Common myeloid progenitor, CD34-positive (primary cell): ENCODE data around the gene PPP1R17.
A peak's percentile ranks its signal among the peaks of the same experiment; 100 is the strongest.

Experiments
- CTCF ChIA-PET: fragments of 350-600 bp; sonication (Branson Sonifier 250); formaldehyde crosslinking; loops from one replicate; lab custom pipeline; 2021; ENCODE audit warnings: antibody characterized with exemption; lab: Charles Lee
- POLR2A ChIA-PET: fragments of 350-600 bp; sonication (Branson Sonifier 250); formaldehyde crosslinking; loops from one replicate; lab custom pipeline; 2021; ENCODE audit warnings: antibody characterized with exemption; lab: Charles Lee
- DNase-seq, 3 donors: peaks; one replicate each; pipeline versions ENCODE4 v3.0.0 to v3.0.0-alpha.2; 2013
- H3K27ac ChIP-seq, 2 experiments: 1 replicate in 1 of 2; 2 replicates in 1 of 2; pipeline ENCODE4 v1.7.0; 2013; ENCODE audit warnings: inconsistent platforms in 2 of 2, low read length in 2 of 2, mild to moderate bottlenecking in 2 of 2, low read depth in 1 of 2, moderate library complexity in 1 of 2; ENCODE audit not compliant: severe bottlenecking in 2 of 2, insufficient read depth in 1 of 2, poor library complexity in 1 of 2
- H3K27me3 ChIP-seq, 5 experiments: replicated peaks in 2 of 5; 1 replicate in 3 of 5; 2 replicates in 2 of 5; pipeline versions ENCODE4 v1.6.1 to v1.7.0; 2013; ENCODE audit warnings: low read length in 4 of 5, mild to moderate bottlenecking in 2 of 5, moderate library complexity in 2 of 5, inconsistent platforms in 1 of 5; ENCODE audit not compliant: insufficient read depth in 5 of 5, control insufficient read depth in 4 of 5
- H3K36me3 ChIP-seq, 4 experiments: 1 replicate in 2 of 4; 2 replicates in 2 of 4; pipeline versions ENCODE4 v1.6.1 to v1.7.0; 2013; ENCODE audit warnings: low read length in 3 of 4, control low read depth in 1 of 4, mild to moderate bottlenecking in 1 of 4; ENCODE audit not compliant: control insufficient read depth in 4 of 4, insufficient read depth in 4 of 4
- H3K4me1 ChIP-seq, 4 experiments: 1 replicate in 3 of 4; 2 replicates in 1 of 4; pipeline versions ENCODE4 v1.6.1 to v1.7.1; 2013; ENCODE audit warnings: low read length in 3 of 4, mild to moderate bottlenecking in 3 of 4, control low read depth in 1 of 4, inconsistent platforms in 1 of 4, moderate library complexity in 1 of 4; ENCODE audit not compliant: control insufficient read depth in 4 of 4, insufficient read depth in 4 of 4; ENCODE audit errors: control extremely low read depth in 1 of 4
- H3K4me3 ChIP-seq, 7 experiments: 1 replicate in 4 of 7; 2 replicates in 3 of 7; pipeline versions ENCODE4 v1.5.1 to v1.7.0; 2013; ENCODE audit warnings: mild to moderate bottlenecking in 7 of 7, low read length in 6 of 7, moderate library complexity in 6 of 7, inconsistent platforms in 2 of 7, low read depth in 2 of 7, control low read depth in 1 of 7; ENCODE audit not compliant: insufficient read depth in 4 of 7, control insufficient read depth in 1 of 7; ENCODE audit errors: extremely low read depth in 1 of 7
- H3K9me3 ChIP-seq, 5 experiments: 1 replicate in 4 of 5; 2 replicates in 1 of 5; pipeline versions ENCODE4 v1.6.1 to v1.7.1; 2013; ENCODE audit warnings: low read length in 4 of 5, mild to moderate bottlenecking in 2 of 5, inconsistent platforms in 1 of 5, low read depth in 1 of 5, moderate library complexity in 1 of 5; ENCODE audit not compliant: control insufficient read depth in 4 of 5, insufficient read depth in 2 of 5; ENCODE audit errors: control extremely low read depth in 1 of 5
- WGBS: methylation state at CpG from one replicate; pipeline ENCODE4 v1.1.5; 2013; ENCODE audit not compliant: insufficient coverage; 5-methylcytosine and 5-hydroxymethylcytosine counted together

PPP1R17 gene

DNA sequence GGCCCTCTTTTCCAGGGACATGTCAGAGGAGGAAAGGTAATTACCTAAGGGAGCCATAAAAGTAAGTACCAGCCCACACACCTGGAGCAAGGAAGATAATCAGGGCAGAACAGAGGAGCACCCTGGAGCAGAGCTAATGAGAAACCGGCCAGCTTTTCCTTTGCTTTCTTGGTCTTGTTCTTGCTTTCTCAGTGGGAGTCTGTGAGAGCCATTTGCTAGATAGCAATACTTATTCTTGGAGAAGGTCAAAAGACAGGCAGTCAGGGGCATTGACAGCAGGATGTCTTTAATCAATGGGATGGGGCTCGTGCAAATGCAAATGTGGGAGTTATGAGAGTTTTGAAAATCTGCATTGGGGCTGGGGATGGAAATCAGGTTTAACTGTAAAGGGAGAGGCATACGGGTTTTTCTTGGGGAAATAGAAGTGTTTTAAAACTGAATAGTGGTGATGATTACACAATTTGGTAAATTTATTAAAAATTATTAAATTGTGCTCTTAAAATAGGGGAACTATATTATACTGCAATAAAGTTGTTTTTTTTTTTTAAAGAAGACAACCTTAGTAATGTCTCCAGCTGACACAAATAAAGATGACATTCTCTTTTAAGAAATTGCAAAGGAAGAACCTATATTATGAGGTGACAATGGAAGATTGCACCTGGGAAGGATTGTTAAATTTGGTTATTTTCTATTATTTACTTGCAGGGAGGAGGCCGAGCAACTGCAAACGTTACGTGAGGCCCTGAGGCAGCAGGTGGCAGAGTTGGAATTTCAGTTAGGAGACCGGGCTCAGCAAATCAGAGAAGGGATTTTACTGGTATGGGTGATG, 35.6 kb upstream of the PPP1R17 start:
- ChIA-PET POLR2A (no interaction called here), CTCF (no interaction called here)
- Histone ChIP-seq H3K9me3 (no peaks in the 10 kb centered on the region), H3K4me1 (no peaks in the 10 kb centered on the region), H3K36me3 (no peaks in the 10 kb centered on the region), H3K27me3 (no peaks in the 10 kb centered on the region), H3K4me3 (no peak overlapping the region), H3K27ac (no peak overlapping the region)
- DNase-seq: no peak
- 74% methylated on average over 7 of the region's 7 CpGs for WGBS

DNA sequence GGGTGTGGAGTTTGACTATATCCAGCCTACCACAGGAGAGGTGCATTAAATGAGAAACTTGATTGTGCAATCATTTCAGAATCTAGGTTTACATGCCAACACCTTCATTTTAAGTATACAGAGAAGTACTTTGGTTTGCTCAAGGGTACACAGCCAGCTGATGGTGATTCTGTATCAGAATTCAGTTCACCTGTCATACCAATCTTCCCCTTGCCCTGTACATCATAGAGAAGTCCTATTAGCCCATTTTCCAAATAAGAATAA, 35.0 kb upstream of the PPP1R17 start:
- Histone ChIP-seq H3K4me1 (no peaks in the 10 kb centered on the region), H3K27ac (no peak overlapping the region), H3K36me3 (no peaks in the 10 kb centered on the region), H3K4me3 (no peak overlapping the region), H3K9me3 (no peaks in the 10 kb centered on the region), H3K27me3 (no peaks in the 10 kb centered on the region)
- ChIA-PET POLR2A (no interaction called here), CTCF (no interaction called here)
- no peak for DNase-seq

DNA sequence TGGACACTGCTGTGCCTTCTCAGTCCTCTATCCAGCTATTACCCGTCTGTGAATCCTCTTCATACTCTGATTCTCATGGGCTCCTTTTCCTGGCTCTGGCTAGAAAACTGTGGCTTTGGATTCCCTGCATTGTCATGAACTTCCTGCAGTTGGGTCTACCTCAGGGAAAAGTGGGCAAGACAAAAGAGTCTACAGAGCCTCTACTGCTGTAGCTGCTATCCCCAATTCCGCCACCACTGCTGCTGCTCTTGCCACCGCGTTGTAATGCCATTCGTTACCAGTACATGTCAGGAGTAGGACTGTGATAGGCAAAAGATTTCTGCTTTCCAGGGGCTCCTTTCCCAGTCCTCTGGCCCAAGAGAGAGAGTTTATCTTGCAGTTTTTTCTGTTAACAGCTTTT, 23.9 kb upstream of the PPP1R17 start:
- POLR2A ChIA-PET: no interaction called here
- no peak overlapping the region for H3K4me3 ChIP-seq
- 77% methylated on average over 5 of the region's 5 CpGs for WGBS

DNA sequence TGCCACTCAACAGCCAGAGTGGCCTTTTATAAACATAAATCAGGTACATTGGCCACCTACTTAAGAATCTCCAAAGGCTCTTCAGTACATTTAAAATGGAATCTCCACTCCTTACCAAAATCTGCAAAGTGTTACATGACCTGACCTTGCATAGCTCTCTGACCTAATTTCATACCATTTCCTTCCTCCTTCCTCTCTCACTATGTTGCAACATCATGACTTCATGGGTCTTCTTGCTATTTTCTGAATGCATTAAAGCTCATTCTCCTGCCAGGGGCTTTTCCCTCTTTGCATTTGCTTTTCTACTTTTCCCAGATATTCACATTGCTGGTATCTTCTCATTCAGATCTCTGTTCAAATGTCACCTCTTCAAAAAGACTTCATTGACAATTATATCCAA, 22.1 kb upstream of the PPP1R17 start:
- Histone ChIP-seq H3K4me1 (no peaks in the 10 kb centered on the region), H3K4me3 (no peak overlapping the region), H3K9me3 (peaks cover 0 to 2% (median 0%) of the 10 kb centered on the region in 5 experiments), H3K36me3 (no peaks in the 10 kb centered on the region), H3K27me3 (peaks cover 0 to 2% (median 0%) of the 10 kb centered on the region in 5 experiments), H3K27ac (no peak overlapping the region)
- ChIA-PET POLR2A (no interaction called here), CTCF (no interaction called here)
- DNase-seq: peak in 1 of 3 donors; percentile 1

More for the DNA sequence above, 23.9 kb upstream of the PPP1R17 start:
- Histone ChIP-seq H3K27ac (no peak overlapping the region), H3K36me3 (no peaks in the 10 kb centered on the region), H3K4me1 (no peaks in the 10 kb centered on the region), H3K9me3 (peaks cover 0 to 2% (median 0%) of the 10 kb centered on the region in 5 experiments), H3K27me3 (no peaks in the 10 kb centered on the region)
- CTCF ChIA-PET: no interaction called here
- DNase-seq: no peak

DNA sequence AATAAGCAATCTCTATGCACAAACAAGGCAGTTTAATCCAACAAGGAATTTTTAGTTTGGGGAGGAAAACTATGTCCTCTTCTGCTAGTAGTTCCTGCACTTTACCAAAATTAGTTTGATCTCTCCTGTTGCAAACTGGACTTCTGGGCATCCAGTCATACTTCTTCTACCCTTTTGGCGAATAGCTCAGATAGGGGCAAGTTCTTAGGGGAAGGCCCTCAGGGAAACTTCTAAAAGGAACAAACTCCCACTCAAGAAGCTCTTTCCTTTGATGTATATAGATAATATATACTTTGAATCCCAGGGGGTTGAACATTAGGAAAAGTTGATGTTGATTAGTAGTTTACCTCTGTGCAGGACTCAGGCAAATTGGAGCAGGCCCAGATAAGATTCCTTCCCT, 21.5 kb upstream of the PPP1R17 start:
- no CpG with 5 or more reads among the region's 1 CpG for WGBS
- no peaks in the 10 kb centered on the region for H3K36me3 ChIP-seq
- no peak overlapping the region for H3K4me3 ChIP-seq
- CTCF ChIA-PET: no interaction called here
- POLR2A ChIA-PET: no interaction called here
- H3K4me1 ChIP-seq: no peaks in the 10 kb centered on the region
- H3K9me3 ChIP-seq: peaks cover 0 to 2% (median 0%) of the 10 kb centered on the region in 5 experiments
- H3K27me3 ChIP-seq: peaks cover 0 to 2% (median 0%) of the 10 kb centered on the region in 5 experiments
- no peak for DNase-seq
- no peak overlapping the region for H3K27ac ChIP-seq

DNA sequence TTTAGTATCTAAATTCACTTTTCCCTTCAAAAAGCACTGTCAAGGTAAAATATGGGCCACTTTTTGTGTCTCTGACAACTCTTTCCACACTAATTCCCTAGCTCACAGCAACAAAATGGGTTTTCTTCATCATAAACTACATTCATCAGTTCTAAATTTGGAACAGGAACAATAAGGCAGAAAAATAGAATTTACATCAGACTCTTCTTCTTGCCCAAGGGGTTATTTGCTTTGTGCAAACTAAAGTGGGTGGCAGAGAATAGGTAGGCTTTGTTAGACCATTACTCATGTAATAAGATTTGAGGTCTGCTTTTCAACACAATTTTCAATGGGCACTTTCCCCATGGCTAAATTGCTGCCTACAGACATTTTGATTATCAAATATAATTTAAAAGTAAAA, 17.6 kb upstream of the PPP1R17 start:
- Histone ChIP-seq H3K9me3 (peaks cover 0 to 3% (median 0%) of the 10 kb centered on the region in 5 experiments), H3K4me3 (no peak overlapping the region), H3K27ac (no peak overlapping the region), H3K27me3 (peaks cover 0 to 2% (median 1%) of the 10 kb centered on the region in 5 experiments), H3K4me1 (no peaks in the 10 kb centered on the region), H3K36me3 (no peaks in the 10 kb centered on the region)
- POLR2A ChIA-PET: no interaction called here
- CTCF ChIA-PET: no interaction called here
- no peak for DNase-seq

DNA sequence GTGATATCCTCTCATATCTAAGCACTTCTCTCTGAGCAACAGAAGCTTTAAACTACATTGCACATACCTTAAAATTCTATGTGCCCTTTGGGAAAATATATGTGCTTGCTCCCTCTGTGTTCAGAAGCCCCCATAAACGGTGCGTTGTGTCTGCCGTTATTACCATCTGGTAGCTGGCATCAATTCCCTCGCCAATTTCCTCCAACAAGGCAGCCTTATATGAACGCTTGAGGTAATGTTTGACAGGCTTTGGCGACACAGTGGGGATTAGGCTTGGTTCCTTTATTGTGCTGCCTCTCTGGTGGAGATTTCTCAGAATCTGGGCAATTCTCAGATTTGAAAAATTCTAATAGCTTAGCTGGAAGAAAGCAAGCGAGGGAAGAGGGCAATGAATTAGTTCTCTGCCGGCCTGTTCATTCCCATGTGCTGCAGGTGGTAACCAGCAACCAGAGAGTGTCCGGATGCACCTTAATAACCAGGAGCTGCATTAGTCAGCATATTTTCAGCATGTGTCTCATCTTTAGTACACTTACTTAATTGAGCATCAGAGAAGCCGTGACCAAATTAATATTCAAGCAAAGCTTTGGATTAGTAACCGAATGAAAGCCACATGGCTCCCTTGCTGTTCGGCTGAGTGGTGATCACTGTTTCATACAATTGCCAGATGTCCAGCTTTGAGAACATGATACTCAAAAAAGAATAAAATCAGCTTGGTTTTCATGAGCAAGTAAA, 7.3 kb upstream of the PPP1R17 start:
- 96% methylated on average over 11 of the region's 12 CpGs for WGBS
- DNase-seq: no peak
- CTCF ChIA-PET: no interaction called here
- H3K9me3 ChIP-seq: no peaks in the 10 kb centered on the region
- H3K4me1 ChIP-seq: no peaks in the 10 kb centered on the region
- H3K27ac ChIP-seq: no peak overlapping the region
- H3K36me3 ChIP-seq: no peaks in the 10 kb centered on the region
- POLR2A ChIA-PET: no interaction called here
- H3K27me3 ChIP-seq: no peaks in the 10 kb centered on the region
- no peak overlapping the region for H3K4me3 ChIP-seq
